Measurements from ENCODE around the gene NMRAL1. TPM values are rescaled to one million over a fixed set of nuclear protein-coding genes. Genes with fewer than 3 reads are reported as not detected.

NMRAL1 gene
- total RNA-seq, 1 donor from 2014 or later, result 21.9 TPM

DNA sequence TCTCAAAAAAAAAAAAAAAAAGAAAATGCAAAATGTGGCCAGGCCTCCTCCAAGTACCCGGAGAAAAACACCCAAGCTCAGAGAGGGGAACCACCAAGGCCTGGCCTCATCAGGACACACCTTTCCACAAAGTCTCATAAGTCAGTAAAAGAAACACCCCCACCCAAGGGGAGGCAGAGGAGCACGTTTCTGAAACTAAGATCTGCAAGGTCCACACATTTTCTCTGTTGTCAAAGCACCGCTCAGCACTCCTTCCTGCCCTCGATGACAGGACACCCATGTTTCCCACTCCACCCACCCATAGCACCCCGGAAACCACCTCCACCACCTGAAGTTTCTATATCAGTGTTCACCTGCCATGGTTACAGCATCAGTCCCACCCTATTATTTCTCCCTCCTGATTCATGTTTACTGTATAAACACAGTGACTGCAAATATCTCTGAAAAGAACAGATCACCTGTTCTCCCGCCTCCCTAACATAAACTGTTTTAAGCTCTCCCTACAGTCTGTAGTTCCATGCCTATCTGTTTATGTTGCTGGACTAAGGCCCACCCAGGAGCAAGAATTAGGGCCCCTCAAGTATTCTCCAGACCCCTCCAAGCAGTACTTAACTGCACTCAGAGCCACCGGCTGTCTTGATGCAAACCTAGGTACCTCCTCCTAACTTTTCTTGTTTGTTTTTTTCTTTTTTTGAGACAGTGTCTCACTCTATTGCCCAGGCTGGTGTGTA lies 60.1 kb downstream of the NMRAL1 start:
- Histone ChIP-seq H3K27me3 (ENCODE audit: low read depth) (no peaks in the 10 kb centered on the region), H3K4me3 (peak overlapping the region; percentile 83), H3K27ac (replicated peaks) (peak overlapping the region; percentile 84), H3K4me1 (peaks cover 59% of the 10 kb centered on the region), H3K9me3 (replicated peaks) (no peaks in the 10 kb centered on the region), H3K36me3 (no peaks in the 10 kb centered on the region)
- intact Hi-C loops (cut with micrococcal nuclease), result no loop called here
- no peak for DNase-seq
- TF ChIP-seq, protein P1, sequence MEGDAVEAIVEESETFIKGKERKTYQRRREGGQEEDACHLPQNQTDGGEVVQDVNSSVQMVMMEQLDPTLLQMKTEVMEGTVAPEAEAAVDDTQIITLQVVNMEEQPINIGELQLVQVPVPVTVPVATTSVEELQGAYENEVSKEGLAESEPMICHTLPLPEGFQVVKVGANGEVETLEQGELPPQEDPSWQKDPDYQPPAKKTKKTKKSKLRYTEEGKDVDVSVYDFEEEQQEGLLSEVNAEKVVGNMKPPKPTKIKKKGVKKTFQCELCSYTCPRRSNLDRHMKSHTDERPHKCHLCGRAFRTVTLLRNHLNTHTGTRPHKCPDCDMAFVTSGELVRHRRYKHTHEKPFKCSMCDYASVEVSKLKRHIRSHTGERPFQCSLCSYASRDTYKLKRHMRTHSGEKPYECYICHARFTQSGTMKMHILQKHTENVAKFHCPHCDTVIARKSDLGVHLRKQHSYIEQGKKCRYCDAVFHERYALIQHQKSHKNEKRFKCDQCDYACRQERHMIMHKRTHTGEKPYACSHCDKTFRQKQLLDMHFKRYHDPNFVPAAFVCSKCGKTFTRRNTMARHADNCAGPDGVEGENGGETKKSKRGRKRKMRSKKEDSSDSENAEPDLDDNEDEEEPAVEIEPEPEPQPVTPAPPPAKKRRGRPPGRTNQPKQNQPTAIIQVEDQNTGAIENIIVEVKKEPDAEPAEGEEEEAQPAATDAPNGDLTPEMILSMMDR (IDR thresholded peaks at IDR 0.05; ENCODE audit: borderline replicate concordance), result no peak

DNA sequence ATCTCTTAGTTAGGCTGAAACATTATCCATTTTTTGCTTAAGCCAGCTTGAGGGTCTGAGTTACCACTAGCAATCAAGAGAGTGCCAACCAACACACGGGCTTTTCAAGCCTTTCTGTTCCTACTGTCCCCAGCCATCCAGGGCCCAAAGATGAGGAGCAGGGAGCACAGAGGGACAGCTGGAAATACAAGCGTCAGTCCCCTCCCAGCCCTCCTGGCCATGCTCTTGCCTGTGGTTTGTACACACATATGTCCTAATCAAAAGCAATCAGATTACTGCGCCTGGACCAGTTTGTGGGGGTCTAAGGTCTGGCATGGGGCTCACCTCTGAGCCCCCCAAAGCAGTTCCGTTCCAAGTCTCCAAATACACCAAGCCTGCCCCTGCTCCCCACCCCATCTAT lies 61.6 kb downstream of the NMRAL1 start:
- peak overlapping the region; percentile 51 for H3K27ac ChIP-seq (replicated peaks)
- H3K9me3 ChIP-seq (replicated peaks), result no peaks in the 10 kb centered on the region
- no peak overlapping the region for H3K4me3 ChIP-seq
- H3K27me3 ChIP-seq (ENCODE audit: low read depth), result no peaks in the 10 kb centered on the region
- H3K4me1 ChIP-seq, result peaks cover 74% of the 10 kb centered on the region
- no peak for DNase-seq
- intact Hi-C loops (cut with micrococcal nuclease), result no loop called here
- TF ChIP-seq, protein P1 (IDR thresholded peaks at IDR 0.05; ENCODE audit: borderline replicate concordance), result no peak
- no peaks in the 10 kb centered on the region for H3K36me3 ChIP-seq

DNA sequence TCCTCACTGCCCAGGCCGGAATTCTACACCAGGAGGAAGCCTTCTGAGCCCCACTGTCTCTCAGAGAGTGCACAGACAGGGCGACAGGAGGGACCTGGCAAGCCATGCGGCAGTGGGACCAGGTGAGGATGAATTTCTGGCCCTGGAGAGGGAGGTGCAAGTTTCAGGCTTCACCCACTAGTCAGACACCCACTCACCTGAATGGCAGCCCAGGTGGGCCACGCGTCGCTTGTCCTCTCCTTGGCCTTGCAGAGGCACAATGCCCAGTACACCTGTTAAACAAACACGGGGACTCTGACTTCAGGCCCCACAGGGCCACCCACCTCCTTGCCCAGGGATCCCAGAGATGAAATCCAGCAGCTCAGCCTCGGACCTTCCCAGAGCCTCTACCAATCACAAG lies 62.3 kb downstream of the NMRAL1 start:
- no peak overlapping the region for H3K4me3 ChIP-seq
- H3K36me3 ChIP-seq, result peaks cover 6% of the 10 kb centered on the region
- TF ChIP-seq, protein P1 (IDR thresholded peaks at IDR 0.05; ENCODE audit: borderline replicate concordance), result no peak
- peaks cover 75% of the 10 kb centered on the region for H3K4me1 ChIP-seq
- no peaks in the 10 kb centered on the region for H3K27me3 ChIP-seq (ENCODE audit: low read depth)
- intact Hi-C loops (cut with micrococcal nuclease), result no loop called here
- DNase-seq, result no peak
- no peaks in the 10 kb centered on the region for H3K9me3 ChIP-seq (replicated peaks)
- peak overlapping the region; percentile 51 for H3K27ac ChIP-seq (replicated peaks)

Other genes starting within 250 kb of the NMRAL1 start
- gene SRL, start 232.5 kb downstream of the NMRAL1 start, total RNA-seq, result 445 TPM
- gene TFAP4, start 201.6 kb downstream of the NMRAL1 start, total RNA-seq, result 2.6 TPM
- gene GLIS2, start 158.6 kb downstream of the NMRAL1 start, total RNA-seq, result 17.2 TPM
- 67.3 TPM for gene PAM16, start 123.3 kb downstream of the NMRAL1 start, total RNA-seq
- gene VASN, start 102.8 kb downstream of the NMRAL1 start, total RNA-seq, result 5.5 TPM
- gene CORO7, start 58.0 kb downstream of the NMRAL1 start, total RNA-seq, result 12.5 TPM
- 74.2 TPM for gene DNAJA3, start 48.8 kb downstream of the NMRAL1 start, total RNA-seq
- 115 TPM for gene HMOX2, start 1.8 kb upstream of the NMRAL1 start, total RNA-seq
- gene CDIP1, start 64.1 kb upstream of the NMRAL1 start, total RNA-seq, result 48.5 TPM
- 0.08 TPM for gene C16orf96, start 81.7 kb upstream of the NMRAL1 start, total RNA-seq
- 24.7 TPM for gene UBALD1, start 140.3 kb upstream of the NMRAL1 start, total RNA-seq
- gene MGRN1, start 150.2 kb upstream of the NMRAL1 start, total RNA-seq, result 30.5 TPM
- gene NUDT16L1, start 218.9 kb upstream of the NMRAL1 start, total RNA-seq, result 61.9 TPM

All from left ventricle myocardium inferior (tissue), 1 donor.